ENCODE measurements around the gene ENPP1.

Gene ENPP1

GRCh38 chr6:131917763-131918649 is 110.2 kb downstream of the ENPP1 start:
- DNase-seq: no peak

GRCh38 chr6:131918650-131919355 is 111.0 kb downstream of the ENPP1 start:
- no peak for DNase-seq

- DNase-seq: no peak
Measured at GRCh38 chr6:131920656-131921055, 112.8 kb downstream of the ENPP1 start.

GRCh38 chr6:131923356-131923755 is 115.5 kb downstream of the ENPP1 start:
- DNase-seq: peak; percentile 38

GRCh38 chr6:131924881-131925474 is 117.2 kb downstream of the ENPP1 start:
- DNase-seq: peak; percentile 54

GRCh38 chr6:131929264-131929663 is 121.4 kb downstream of the ENPP1 start:
- DNase-seq: no peak

GRCh38 chr6:131929976-131930375 is 122.2 kb downstream of the ENPP1 start:
- no peak for DNase-seq

GRCh38 chr6:131931063-131931750 is 123.4 kb downstream of the ENPP1 start:
- no peak for DNase-seq

GRCh38 chr6:131936156-131936555 is 128.3 kb downstream of the ENPP1 start:
- DNase-seq: no peak

GRCh38 chr6:131937226-131937625 is 129.4 kb downstream of the ENPP1 start:
- DNase-seq: no peak

GRCh38 chr6:131937703-131938631 is 130.1 kb downstream of the ENPP1 start:
- DNase-seq: no peak
